COR-L47 (cell line): Measurements from ENCODE around the gene FLT1.

Experiments
- DNase-seq: peaks from one replicate; lab custom pipeline; 2025; lab: John Stamatoyannopoulos, UW

The FLT1 gene

DNA sequence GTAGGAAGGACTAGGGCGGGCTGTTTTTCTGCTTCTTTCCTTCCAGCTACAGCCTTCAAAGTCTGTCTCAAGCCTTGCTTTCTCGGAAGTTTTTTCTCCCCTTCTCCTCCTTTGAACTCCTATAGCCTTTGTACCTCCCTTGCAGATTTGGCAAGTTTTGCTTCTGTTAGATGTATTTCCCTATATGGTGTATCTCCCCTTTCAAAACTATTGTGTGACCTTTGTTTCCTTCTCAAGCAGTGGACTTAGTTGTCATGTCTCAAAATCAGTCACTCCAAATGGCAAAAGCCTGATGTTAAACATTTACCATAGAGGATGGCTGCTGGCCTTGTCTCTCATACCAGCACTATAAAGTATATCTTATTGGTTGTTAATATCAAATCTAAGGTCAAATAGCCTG is 152.7 kb downstream of the FLT1 start:
- DNase-seq, result no peak

DNA sequence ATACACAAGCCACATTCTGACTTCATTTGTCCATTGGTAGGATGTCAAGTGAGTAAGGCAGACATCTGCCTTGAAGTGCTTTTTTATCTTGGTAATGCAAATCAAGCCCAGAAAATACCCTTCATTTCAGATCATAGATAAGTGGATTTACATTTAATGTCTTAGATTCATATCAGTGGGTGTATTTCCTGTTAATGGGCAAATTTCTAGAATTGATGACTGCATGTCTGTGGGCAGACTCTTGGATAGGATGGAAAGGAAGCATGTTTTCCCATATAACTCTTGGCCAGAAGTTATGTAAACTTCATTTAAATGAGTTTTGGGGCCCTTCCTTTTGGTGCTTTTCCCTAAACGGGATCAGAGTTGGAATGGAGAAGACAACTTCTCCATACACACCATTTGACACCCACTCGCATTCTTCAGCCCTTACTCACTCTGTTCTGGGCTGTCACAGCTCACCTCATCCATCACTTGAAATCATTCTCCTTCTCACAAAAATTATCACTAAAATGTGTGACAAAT is 154.6 kb downstream of the FLT1 start:
- no peak for DNase-seq

DNA sequence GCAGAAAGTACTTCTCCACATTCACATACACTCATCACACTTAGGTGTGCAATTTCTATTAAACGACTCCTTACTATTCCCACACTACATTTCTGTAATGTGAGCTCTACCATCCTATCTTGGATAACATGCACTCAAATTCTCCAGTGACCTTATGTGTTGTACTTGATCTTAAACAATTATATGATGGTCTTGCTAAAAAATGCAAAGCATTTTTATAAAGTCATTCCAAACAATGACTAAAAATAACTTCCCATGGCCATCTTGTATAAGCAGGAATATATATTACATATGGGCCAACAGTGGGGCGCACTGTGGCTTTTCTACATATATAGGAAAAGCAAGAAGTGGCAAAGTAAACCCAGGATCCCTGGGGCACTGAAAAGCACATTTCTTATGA is 155.5 kb downstream of the FLT1 start:
- DNase-seq, result no peak

DNA sequence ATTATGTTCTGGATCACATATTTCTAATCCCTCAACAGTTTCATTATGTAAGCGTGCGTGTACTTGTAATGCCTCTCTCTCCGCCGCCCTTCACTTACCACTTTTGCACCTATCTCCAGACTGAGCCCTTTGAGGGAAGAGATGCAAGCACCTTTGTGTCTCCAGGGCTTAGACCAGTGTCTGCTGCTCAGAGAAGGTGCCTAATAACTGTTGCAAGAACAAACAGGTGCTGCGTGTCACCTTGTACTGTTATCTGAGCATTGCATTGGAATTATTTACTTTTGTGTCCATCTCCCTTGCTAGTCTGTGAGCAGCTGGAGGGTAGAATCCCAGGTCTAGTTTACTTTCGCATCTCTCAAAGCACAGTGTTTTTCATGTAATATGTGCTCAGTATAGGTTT is 156.2 kb downstream of the FLT1 start:
- no peak for DNase-seq

DNA sequence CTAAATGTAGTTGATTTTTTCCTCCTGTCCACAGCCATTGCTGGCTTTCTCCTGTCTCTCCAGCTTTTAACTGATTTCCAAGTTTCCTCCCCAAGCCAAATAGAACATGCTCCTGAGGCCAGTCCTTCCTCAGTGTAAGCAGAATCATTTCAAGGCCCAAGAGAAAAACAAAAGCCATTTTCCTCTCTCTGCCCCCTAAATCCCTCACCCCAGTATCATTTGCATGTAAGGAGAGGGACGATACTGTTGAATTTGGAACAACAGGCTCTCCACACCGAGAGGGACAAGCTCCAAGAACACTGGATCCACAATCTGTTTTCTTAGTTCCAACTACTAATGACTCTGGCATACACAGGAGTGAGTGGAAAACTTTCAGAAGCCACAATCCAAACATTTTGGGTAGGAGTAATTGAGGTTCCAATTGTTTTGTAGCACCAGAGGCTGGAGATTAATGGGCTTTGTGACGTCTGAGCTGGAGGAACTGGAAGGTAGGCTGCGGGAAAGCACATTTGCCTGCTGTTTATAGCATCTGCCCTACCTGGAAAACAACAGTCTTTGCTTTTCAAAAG is 156.8 kb downstream of the FLT1 start:
- no peak for DNase-seq

DNA sequence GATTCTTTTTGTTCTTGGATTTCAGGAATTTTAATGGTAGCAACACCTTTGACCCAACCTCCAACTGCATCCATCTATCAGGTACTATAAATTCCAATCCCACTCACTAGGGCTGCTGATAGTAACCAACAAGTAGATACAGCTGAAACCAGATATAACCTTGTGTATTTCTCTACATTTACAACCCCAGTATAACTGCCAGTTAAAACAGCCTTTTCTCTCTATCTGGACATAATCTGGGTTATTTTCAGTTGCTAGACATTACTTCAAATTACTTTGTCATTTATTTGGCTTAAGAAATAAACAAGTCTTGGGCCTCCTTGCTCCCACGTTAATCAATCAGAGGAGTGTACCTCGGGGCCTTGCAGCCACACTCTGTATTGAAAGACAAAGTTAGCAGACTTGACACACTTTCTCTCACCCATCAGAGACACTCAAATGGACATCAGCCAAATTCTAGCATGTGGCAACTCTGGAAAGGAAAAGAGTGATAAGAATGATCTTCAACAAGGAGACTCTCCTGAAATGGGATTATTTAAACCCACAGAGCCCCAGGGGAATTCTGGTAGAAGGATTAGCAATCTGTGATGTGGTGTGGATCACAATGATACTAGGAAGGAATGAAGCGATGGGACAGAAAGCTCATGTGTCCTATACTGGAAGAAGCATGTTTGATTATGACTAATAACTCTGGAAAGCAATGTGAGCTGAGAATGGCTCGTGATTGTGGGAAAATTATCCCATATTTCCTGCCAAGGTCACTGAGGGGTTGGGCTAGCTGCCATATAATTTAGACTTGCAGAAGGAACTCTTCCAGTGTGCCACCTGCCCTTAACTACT is 157.5 kb downstream of the FLT1 start:
- DNase-seq, result no peak

DNA sequence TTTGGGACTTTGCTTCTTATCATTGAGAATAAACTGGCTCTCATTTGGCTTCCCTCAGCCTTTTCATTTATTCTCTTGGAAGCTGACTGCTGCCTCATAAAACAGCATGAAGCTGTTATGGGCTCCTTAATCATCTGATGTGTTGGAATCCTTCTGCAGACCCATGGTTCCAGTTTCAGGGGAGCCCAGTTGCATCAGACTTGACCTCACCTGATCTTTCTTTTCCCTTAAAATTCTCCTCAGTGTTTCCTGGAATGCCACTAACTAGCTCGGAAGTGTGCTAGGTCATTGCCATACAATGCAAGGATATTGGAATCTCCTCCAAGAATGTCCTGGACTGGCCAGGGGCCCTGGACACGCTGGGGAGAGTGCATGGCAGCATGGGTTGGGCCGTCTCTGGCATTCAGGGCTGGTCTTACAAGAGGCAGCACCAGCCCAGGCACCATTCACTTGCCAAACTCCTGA is 158.7 kb downstream of the FLT1 start:
- no peak for DNase-seq

DNA sequence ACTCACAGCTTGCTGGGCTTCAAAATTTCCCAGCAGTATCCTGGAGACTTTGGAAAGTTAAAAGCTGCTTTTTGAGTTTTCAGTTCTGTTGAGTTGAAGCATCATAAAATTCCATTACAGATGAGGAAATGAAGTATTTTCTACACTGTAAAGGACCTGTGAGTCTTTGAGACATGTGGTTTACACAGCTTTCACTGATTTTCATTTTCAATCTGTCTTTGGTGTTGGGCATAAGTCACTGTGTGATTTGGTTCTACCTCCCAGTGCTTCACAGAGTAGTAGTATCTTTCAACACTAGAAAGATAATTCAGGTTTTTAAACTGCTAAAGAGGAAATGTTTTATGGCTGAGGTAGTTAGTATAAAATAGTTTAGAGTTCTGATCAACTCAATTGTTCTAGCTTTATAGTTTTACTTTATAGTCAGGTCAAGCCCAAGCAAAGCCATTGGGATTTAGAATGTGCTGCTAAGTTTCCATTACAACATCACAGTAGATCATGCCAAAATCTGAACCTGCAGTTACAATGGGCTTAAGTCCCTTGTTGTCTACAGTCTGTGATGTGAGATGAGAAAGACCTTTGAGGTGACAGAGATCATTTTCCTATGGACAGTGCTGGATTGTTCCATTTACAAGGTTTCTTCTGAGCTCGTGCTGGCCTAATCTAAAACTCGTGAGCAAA is 161.6 kb downstream of the FLT1 start:
- DNase-seq, result no peak

DNA sequence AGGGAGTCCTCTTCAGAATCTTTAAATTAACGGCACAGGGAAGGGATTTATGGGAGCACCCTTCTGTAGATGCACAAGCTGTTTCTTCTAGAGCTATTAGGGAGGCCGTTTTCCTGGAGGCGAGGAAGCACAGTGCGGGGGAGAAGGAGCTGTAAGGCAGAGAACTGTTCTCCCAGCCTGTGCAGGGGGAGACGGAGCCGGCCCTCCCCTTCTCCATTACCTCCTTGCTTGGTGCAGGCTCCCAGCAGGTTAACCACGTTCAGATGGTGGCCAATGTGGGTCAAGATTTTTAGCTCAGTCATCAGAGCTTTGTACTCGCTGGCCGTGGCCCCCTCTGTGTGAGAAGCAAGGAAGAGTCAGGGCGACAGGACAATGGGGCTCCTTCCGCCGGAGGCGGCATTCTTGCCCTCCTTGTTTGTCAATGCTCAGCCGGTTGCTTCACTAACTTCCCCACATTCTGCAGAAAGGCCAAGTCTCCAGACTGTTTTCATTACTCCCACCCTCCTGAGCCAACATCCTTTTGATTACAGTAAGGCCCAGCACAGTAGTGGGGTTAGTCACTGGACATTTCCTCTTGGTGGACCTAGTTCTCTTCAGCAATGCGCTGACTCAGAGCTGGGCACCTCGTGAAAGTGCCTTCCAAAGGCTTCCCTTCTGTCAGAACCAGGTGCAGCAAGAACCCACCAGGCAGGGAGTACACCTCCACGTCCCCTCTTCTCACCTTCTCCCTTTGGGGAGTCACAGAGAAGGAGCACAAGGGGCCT is 165.4 kb downstream of the FLT1 start:
- no peak for DNase-seq

DNA sequence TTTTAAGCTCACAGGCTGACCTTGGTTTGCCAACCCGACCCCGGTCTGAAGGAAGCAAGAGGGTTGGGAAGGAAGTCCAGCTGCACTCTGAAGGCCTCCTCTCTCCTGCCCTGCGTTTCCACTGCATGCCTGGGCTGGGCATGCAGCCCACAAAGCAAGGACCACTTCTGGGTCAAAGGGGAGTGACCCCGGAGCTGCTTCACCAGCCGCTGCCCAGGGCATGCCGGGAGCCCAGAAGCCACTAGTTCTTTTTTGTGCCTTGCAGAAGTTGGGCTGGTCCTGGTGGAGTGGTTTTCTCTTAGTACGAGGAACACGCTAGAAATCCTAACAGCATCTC is 166.7 kb downstream of the FLT1 start:
- no peak for DNase-seq

DNA sequence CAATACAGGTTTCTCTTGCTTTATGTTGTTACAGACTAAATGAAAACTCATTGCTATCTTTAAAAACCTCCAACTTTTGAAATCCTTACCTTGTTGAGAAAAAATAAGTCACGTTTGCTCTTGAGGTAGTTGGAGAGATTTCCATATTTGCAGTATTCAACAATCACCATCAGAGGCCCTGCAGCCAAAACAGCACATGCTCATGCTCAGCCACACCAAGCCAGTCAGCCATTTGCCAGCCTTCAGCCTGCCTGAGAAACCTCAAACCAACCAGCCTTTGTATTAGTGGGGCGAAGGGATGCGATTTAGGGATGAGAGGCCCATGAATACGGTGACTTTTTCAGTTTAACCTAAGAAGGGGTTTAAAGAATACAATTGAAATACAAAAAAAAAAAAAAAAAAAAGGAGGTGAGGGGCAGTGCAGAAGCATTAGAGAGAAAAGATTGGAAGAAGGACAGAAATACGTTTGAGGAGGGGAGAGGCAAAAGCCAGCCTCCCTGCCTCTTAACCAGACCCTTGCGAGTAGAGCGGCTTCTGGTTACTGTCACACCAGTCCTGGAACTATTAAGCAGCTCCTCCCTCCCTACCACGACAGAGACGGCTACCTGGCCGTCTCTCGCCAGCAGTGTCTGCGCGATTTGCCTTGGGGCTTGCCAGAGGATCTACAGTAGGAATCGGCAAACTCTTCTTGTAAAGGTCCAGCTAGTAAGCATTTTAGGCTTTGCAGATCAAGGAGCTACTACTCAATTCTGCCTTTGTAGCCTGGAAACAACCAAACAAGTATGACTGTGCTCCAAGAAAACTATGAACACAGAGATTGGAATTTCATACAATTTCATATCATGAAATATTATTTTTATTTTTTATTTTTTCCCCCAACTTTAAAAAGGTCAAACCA is 167.3 kb downstream of the FLT1 start:
- no peak for DNase-seq

DNA sequence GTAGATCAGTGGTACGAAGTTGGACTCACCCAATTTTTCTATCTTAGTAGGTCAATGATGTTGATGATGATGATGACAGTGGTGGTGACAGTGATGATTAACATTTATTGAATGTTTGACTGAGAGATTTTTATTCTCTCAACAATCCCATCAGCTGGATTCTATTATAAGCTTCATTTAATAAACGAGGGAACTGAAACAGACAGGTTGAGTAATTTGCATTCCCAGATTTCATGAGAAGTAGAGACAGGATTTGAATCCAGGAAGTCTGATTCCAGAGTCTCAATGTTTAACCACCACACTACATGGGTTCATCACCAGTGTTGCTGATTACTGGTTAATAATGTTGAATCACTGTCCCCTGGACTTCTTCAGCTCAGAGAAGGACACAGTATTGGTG is 168.9 kb downstream of the FLT1 start:
- DNase-seq, result no peak

DNA sequence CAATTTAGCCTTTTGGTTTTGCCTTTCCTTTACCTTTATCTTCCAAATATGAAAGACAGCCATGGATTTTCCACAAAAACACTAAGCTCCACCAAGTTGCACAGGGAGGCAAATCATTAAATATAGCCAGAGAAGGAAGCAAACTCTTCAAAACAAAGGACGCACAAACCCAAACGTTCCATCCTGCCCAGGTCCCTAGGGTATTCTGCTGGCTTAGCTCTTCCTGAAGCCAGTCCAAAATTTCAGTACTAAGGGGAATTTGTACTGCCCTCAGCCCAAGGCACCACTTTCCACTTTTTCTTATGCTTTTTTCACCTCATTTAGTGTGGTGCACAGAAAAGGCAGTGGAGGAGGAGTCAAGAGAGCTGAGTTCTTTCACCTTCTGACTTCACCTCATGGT is 169.9 kb downstream of the FLT1 start:
- no peak for DNase-seq

DNA sequence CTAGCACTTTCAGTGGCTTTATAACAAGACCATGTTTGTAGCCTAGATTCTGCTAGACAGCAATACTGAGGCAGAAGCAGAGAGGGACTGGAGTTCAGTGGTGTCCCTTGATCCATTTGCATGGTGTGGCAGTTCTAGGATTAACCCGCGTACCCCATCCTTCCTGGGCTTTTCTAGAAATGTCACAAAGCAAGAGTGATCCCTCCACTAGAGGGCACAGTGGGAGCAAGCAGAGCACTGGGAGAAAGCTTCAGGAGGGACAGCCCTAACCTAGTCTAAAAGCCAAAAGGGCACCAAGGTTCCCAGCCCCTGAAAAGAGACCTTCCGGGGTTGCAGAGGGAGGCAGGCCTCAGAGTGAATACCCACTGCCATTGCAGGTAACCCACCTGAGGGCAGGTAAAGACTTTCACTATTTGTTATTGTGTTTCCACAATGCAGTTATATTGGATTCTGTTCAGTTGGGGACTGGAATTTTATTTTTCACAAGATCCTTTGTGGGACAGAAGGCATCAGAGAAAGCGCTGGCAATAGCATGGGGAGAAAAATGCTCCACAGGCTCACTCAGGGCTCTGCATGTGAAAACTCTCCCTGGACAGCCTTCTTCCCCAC is 170.6 kb downstream of the FLT1 start:
- peak; percentile 23 for DNase-seq

DNA sequence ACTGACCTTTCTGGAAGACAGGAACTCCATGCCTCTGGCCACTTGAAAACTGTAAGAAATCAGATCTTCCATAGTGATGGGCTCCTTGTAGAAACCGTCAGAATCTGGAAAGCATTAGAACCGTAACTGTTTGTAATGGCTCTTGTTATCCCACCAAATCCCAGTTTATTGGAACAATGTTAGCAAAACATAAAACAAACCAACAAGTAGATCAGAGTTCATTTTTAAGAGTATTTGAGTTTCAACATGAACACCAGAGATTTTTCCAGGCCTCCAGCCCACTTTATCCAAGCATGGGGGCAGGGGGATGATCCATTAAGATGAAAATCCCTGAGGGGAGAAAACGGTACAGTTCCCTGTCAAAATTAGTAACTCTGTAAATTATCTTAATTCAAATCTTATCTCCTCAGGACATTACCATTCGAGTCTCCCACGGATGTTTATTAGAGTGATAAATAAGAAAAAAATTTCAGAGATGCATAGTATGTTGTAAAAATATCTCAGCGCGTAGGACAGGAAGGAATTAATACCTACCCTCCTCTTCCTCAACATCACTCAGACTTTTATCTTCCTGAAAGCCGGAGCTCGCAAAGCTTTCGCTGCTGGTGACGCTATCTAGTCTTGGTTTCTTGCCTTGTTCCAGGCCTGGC is 172.5 kb downstream of the FLT1 start:
- DNase-seq, result no peak

DNA sequence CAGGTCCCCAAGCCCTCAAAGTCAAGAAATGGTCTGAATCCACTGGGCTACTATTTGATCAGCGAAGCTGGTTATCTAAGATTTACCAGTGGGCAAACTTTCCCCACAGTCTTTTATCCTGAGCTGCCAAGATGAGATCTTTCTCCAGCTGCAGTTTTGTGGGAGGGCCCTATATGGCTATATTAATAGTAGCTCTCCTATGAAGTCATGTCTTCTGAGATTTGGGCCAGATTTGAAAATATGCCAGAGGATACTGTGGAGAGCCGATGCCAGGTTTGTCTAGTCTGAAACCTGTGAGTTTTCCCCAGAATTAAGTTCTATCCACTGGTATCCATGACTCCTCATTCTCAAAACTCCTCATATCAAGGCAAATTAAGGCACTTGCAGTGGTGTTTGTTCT is 173.2 kb downstream of the FLT1 start:
- DNase-seq, result no peak

DNA sequence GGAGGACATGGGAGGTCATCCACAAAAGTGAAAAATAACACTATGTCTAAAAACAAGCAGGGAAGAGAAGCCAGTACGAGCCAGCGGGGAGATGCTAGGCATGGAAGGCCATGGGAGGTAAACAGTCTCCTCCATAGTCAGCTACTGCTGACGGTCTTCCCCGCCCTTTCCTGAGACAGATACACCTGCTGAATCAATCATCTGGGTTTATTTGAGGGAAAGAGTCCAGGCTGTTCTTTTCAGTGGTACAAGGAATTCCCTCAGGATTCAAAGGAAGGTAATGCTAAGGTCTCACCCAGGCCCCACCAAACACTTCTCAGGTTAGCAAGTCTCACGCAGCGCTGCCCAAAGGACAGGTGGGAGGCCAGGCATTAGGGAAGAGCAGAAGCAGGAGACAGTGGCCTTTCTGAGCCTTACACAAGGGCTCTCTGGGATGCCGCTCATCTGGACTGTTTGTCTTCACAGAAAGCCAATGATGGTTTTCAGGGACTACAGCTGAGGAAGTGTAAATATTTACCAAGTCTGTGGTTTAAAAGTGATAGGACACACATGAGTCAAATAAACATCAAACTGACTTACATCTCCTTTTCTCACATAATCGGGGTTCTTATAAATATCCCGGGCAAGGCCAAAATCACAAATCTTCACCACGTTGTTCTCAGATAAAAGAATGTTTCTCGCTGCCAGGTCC is 173.9 kb downstream of the FLT1 start:
- DNase-seq, result peak; percentile 18

DNA sequence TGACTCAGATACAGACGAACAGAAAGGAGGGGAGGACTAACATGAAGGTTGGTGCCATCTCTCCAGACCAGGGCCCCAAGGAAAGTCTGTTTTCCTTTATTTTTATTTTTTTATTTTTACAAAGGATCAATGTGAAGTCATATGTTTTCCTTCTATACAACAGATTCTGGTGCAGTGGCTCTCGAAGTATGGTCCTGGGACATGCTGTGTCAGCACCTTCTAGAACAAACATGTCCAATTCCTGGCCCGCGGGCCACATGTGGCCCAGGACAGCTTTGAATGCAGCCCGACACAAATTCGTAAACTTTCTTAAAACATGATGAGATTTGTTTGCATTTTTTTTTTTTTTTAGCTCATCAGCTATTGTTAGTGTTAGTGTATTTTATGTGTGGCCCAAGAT is 174.7 kb downstream of the FLT1 start:
- no peak for DNase-seq

DNA sequence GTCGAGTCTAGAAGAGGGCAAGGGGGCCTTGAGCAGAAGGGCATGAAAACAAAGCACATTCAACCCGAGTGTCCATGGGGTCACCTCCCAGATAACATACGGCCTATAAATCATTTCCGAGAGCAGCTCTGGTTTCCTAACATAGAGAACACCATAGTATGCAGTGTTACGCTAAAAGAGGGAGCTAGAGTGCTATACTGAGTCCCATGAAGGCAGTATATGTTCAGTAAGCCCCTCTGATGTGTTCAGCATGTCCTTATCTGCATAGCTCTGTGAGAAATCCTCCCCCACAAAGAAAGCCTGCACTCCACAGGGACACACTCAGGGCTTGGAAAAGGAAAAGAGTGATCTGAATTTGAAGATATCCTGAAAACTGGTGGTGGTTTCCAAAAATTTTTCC is 175.4 kb downstream of the FLT1 start:
- no peak for DNase-seq

DNA sequence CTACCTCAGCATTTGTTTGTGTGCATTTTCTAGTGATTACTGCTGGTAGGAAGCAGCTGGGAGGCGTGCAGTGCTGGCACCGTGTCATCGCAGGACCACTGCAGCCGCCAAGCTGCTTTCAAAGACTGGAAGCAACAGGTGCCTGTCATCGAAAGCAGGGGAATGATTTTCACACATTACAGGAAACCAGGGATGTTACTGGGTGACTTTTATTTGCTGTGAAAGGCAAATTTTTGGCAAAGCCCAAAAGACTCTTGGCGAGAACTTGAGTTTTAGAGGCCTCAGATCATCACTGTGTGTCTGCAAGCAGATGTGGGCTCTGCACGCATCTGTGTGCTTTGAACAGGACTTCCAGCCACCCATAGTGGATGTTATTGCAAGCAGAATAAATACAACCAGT is 176.4 kb downstream of the FLT1 start:
- DNase-seq, result no peak
